ENCODE data around the gene NCBP3. TPM values are rescaled to one million over a fixed set of nuclear protein-coding genes. Genes with fewer than 3 reads are reported as not detected.
A peak's percentile ranks its signal among the peaks of the same experiment; 100 is the strongest.

The NCBP3 gene
- total RNA-seq, 1 experiment from 2014 or later = 58.5 TPM

GRCh38 chr17:3893003-3893719 is 47.1 kb upstream of the NCBP3 start, which contains the start of gene CAMKK1:
Gene CAMKK1 (minus strand): TSS chr17:3893053. CDS start chr17:3885687, 7,366 bp downstream.
- no peak within 1 kb of the TSS for H3K27ac ChIP-seq
- TF ChIP-seq, protein P1, sequence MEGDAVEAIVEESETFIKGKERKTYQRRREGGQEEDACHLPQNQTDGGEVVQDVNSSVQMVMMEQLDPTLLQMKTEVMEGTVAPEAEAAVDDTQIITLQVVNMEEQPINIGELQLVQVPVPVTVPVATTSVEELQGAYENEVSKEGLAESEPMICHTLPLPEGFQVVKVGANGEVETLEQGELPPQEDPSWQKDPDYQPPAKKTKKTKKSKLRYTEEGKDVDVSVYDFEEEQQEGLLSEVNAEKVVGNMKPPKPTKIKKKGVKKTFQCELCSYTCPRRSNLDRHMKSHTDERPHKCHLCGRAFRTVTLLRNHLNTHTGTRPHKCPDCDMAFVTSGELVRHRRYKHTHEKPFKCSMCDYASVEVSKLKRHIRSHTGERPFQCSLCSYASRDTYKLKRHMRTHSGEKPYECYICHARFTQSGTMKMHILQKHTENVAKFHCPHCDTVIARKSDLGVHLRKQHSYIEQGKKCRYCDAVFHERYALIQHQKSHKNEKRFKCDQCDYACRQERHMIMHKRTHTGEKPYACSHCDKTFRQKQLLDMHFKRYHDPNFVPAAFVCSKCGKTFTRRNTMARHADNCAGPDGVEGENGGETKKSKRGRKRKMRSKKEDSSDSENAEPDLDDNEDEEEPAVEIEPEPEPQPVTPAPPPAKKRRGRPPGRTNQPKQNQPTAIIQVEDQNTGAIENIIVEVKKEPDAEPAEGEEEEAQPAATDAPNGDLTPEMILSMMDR (conservative IDR thresholded peaks at IDR 0.05) = no peak
- TF ChIP-seq EZH2 (IDR thresholded peaks at IDR 0.05; ENCODE audit: low read depth) = no peak
- ChIA-PET POLR2A (ENCODE audit: unreplicated experiment) (interaction anchor here (0.6 to 0.7 kb wide), 4 partner anchors 23 to 903 kb away, joined by 3 to 9 read pairs (median 6); partner anchors contain the start of genes P2RX1 and PSMB6), CTCF (interaction anchor here (0.6 to 0.7 kb wide), 4 partner anchors 28 to 552 kb away, joined by 3 to 4 read pairs (median 3); no protein-coding TSS in a partner anchor)
- no peaks in the 10 kb centered on the region for H3K9me3 ChIP-seq (ENCODE audit: insufficient read depth, low read depth)
- H3F3A ChIP-seq (ENCODE audit: insufficient read depth, low read depth) = peaks cover 48% of the 10 kb centered on the region
- BruUV-seq (replicated peaks) = no TSS peak
- no peaks in the 10 kb centered on the region for H3K9me2 ChIP-seq (ENCODE audit: insufficient read depth)
- peaks cover 11% of the 10 kb centered on the region; the same call in 1 of the 2 replicates for H3K79me2 ChIP-seq (ENCODE audit: low read depth)
- intact Hi-C loops (cut with micrococcal nuclease; ENCODE audit: unreplicated experiment) = loop anchor here (5.0 to 10.0 kb wide), 4 partner anchors 46 to 848 kb away; partner anchors contain the start of gene NCBP3
- no peaks in the 10 kb centered on the region for H3K36me3 ChIP-seq (ENCODE audit: low read depth)
- no peaks in the 10 kb centered on the region for H3K27me3 ChIP-seq (ENCODE audit: insufficient read depth, low read depth)
- peak within 1 kb of the TSS; percentile 94 for H3K4me3 ChIP-seq
- H2AFZ ChIP-seq = peak within 1 kb of the TSS; percentile 86
- H4K20me1 ChIP-seq (ENCODE audit: insufficient read depth) = no peaks in the 10 kb centered on the region
- peaks cover 65% of the 10 kb centered on the region for H3K4me1 ChIP-seq (replicated peaks; ENCODE audit: insufficient read depth)
- DNase-seq = peak; percentile 68 to 95
- H3K4me2 ChIP-seq = peak within 1 kb of the TSS; percentile 92

GRCh38 chr17:3892095-3892998 is 46.3 kb upstream of the NCBP3 start:
- intact Hi-C loops (cut with micrococcal nuclease; ENCODE audit: unreplicated experiment) = loop anchor here (5.0 to 10.0 kb wide), 4 partner anchors 45 to 848 kb away; partner anchors contain the start of gene NCBP3
- Histone ChIP-seq H3F3A (ENCODE audit: insufficient read depth, low read depth) (peaks cover 56% of the 10 kb centered on the region), H3K9me2 (ENCODE audit: insufficient read depth) (no peaks in the 10 kb centered on the region), H3K27ac (no peak overlapping the region), H3K27me3 (ENCODE audit: insufficient read depth, low read depth) (no peaks in the 10 kb centered on the region), H3K4me2 (peak overlapping the region; percentile 92), H3K79me2 (ENCODE audit: low read depth) (peaks cover 12% of the 10 kb centered on the region), H3K9me3 (ENCODE audit: insufficient read depth, low read depth) (no peaks in the 10 kb centered on the region), H3K4me3 (peak overlapping the region; percentile 94), H3K4me1 (replicated peaks; ENCODE audit: insufficient read depth) (peaks cover 73% of the 10 kb centered on the region), H2AFZ (peak overlapping the region; percentile 84), H4K20me1 (ENCODE audit: insufficient read depth) (no peaks in the 10 kb centered on the region), H3K36me3 (ENCODE audit: low read depth) (no peaks in the 10 kb centered on the region)
- ChIA-PET CTCF (interaction anchor here (0.6 to 0.7 kb wide), 6 partner anchors 27 to 552 kb away, joined by 3 to 4 read pairs (median 3); no protein-coding TSS in a partner anchor), POLR2A (ENCODE audit: unreplicated experiment) (interaction anchor here (0.6 to 0.7 kb wide), 4 partner anchors 24 to 903 kb away, joined by 3 to 9 read pairs (median 6); partner anchors contain the start of genes P2RX1 and PSMB6)
- DNase-seq = peak; percentile 71 to 86
- TF ChIP-seq, protein P1 (conservative IDR thresholded peaks at IDR 0.05) = no peak
- no peak for TF ChIP-seq EZH2 (IDR thresholded peaks at IDR 0.05; ENCODE audit: low read depth)
- no TSS peak for BruUV-seq (replicated peaks)

DNA sequence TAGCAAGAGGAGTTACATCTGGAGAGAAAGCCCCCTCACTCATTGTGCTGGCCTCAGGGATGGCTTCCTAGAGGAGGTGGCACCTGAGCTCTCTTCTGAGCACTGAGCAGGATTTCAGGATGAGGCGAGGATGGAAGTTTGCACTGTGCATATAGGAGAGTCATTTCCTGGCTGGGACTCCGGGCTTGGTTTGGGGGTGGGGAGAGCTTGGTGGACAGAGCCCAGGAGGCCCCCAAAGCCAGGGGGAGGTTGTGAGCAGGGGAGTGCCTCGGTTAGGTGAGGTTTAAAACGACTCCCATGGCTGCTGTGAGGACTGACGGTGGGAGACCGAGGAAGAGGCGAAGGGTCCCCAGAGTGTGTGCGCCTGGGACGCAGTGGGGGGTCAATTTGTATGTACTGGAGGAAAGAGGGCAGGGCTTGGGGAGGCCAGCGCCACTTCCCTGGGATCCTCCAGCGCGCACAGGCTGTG is 45.6 kb upstream of the NCBP3 start:
- no peaks in the 10 kb centered on the region for H3K27me3 ChIP-seq (ENCODE audit: insufficient read depth, low read depth)
- H3K4me1 ChIP-seq (replicated peaks; ENCODE audit: insufficient read depth) = peaks cover 78% of the 10 kb centered on the region
- CTCF ChIA-PET = interaction anchor here (0.7 kb wide), 1 partner anchor 157 kb away, joined by 3 read pairs; no protein-coding TSS in a partner anchor
- DNase-seq = no peak
- H3K4me3 ChIP-seq = peak overlapping the region; percentile 94; the same call in 1 of the 2 replicates
- POLR2A ChIA-PET (ENCODE audit: unreplicated experiment) = no interaction called here
- 0 out of 2 replicates have a peak overlapping the region, but pooled peaks have one; percentile 84 for H2AFZ ChIP-seq
- no peak overlapping the region for H3K27ac ChIP-seq
- no peaks in the 10 kb centered on the region for H3K9me2 ChIP-seq (ENCODE audit: insufficient read depth)
- intact Hi-C loops (cut with micrococcal nuclease; ENCODE audit: unreplicated experiment) = loop anchor here (5.0 to 10.0 kb wide), 4 partner anchors 44 to 847 kb away; partner anchors contain the start of gene NCBP3
- BruUV-seq (replicated peaks) = no TSS peak
- peaks cover 60% of the 10 kb centered on the region for H3F3A ChIP-seq (ENCODE audit: insufficient read depth, low read depth)
- H4K20me1 ChIP-seq (ENCODE audit: insufficient read depth) = no peaks in the 10 kb centered on the region
- H3K4me2 ChIP-seq = peak overlapping the region; percentile 92
- TF ChIP-seq, protein P1 (conservative IDR thresholded peaks at IDR 0.05) = no peak
- TF ChIP-seq EZH2 (IDR thresholded peaks at IDR 0.05; ENCODE audit: low read depth) = no peak
- peaks cover 19% of the 10 kb centered on the region for H3K79me2 ChIP-seq (ENCODE audit: low read depth)
- no peaks in the 10 kb centered on the region for H3K36me3 ChIP-seq (ENCODE audit: low read depth)
- H3K9me3 ChIP-seq (ENCODE audit: insufficient read depth, low read depth) = no peaks in the 10 kb centered on the region
